ENCODE data around the gene CKMT1B.
"Not testable (repeated sequence)": the region's sequence is repeated elsewhere in the genome, so short reads cannot be mapped to it uniquely, and the experiment has no call there.

The CKMT1B gene

GRCh38 chr15:43638464-43639204 is 44.8 kb downstream of the CKMT1B start:
- DNase-seq (ENCODE audit: low read depth in 2 of 2) = not testable (repeated sequence)
